CD4-positive, alpha-beta T cell treated with Interferon gamma for 1 hour (primary cell): Measurements from ENCODE around the gene GPHA2.
A peak's percentile ranks its signal among the peaks of the same experiment; 100 is the strongest.
"Not testable (repeated sequence)": the region's sequence is repeated elsewhere in the genome, so short reads cannot be mapped to it uniquely, and the experiment has no call there.

Experiments used
- DNase-seq: peaks from one replicate; pipeline ENCODE4 v3.0.0-alpha.2; 2020

GPHA2 gene, protein sequence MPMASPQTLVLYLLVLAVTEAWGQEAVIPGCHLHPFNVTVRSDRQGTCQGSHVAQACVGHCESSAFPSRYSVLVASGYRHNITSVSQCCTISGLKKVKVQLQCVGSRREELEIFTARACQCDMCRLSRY

DNA sequence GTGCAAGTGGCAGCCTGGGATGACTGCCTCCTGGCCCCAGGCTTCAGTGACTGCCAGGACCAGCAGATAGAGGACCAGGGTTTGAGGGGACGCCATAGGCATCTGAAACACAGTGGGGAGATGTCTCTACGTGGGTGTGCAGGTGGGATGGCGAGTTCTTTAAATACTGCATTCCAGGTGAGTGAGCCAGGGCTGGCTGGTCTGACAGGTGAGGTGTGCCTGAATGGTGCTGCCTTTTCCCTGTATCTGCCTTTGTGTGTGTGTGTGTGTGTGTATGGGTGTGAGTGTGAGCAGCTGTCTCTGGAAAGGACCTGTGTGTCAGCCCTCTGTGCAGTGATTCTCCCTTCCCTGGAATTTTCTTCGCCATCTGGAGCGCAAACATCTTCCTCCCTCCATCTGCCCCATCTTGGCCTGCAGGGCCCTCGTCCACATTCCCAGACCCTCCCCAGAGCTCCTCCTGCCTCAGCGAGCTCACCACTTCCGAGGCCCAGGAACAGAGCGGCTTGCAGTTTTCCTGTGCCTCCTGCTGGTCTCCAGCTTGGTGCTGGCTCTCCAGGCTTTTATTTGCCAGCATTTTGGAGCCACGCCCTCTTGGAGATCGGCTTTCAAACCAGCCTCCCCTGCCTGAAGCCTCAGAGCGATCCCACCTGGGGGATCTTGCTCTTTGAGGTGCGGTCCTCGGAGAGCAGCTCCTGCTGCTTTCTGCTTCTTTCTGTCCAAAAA is at the start of gene GPHA2:
TSS of gene GPHA2 (minus strand) at position 535 of the 723 bp plus-strand sequence. CDS start at position 102, 433 bp downstream.
- no peak for DNase-seq

DNA sequence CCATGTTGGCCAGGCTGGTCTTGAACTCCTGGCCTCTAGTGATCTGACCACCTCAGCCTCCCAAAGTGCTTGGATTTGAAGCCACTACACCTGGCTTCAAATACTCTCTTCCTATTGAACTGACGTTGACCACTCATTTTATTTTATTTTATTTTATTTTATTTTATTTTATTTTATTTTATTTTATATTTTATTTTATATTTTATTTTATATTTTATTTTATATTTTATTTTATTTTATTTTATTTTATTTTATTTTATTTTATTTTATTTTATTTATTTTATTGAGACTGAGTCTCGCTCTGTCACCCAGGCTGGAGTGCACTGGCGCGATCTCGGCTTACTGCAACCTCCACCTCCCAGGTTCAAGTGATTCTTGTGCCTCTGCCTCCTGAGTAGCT is 47.6 kb upstream of the GPHA2 start:
- not testable (repeated sequence) for DNase-seq

DNA sequence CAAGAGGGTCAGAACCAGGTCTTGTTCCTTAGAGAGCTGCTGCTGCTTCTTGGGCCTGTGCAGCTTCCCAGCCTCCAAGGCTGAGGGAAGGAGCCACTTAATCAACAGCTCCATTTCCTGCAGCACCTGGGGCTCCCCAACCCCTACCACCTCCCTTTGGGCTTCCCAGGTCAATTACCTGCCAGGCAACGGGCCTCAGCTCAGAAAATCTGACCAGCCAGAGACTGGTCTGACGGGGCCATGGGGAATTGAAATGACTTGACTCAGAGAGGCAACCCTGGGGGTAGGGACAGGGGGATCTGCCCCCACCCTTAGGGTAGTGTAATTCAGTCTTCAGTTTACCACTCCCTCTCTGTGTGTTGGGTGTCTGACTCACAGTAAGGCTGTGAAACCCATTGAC is 41.0 kb upstream of the GPHA2 start:
- DNase-seq = no peak

DNA sequence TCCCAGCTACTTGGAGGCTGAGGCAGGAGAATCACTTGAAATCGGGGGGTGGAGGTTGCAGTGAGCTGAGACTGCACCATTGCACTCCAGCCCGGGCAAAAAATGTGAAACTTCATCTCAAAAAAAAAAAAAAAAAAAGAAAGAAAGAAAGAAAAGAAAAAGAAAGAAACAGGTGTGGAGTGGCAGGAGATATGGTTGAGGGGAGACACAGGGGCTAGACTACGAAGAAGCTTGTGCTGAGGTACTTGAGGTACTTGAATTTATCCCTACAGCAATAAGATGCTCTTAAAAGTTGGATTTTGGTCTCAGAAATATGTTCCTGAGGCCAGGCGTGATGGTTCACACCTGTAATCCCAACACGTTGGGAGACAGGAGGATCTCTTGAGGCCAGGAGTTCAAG is 38.4 kb upstream of the GPHA2 start:
- no peak for DNase-seq

DNA sequence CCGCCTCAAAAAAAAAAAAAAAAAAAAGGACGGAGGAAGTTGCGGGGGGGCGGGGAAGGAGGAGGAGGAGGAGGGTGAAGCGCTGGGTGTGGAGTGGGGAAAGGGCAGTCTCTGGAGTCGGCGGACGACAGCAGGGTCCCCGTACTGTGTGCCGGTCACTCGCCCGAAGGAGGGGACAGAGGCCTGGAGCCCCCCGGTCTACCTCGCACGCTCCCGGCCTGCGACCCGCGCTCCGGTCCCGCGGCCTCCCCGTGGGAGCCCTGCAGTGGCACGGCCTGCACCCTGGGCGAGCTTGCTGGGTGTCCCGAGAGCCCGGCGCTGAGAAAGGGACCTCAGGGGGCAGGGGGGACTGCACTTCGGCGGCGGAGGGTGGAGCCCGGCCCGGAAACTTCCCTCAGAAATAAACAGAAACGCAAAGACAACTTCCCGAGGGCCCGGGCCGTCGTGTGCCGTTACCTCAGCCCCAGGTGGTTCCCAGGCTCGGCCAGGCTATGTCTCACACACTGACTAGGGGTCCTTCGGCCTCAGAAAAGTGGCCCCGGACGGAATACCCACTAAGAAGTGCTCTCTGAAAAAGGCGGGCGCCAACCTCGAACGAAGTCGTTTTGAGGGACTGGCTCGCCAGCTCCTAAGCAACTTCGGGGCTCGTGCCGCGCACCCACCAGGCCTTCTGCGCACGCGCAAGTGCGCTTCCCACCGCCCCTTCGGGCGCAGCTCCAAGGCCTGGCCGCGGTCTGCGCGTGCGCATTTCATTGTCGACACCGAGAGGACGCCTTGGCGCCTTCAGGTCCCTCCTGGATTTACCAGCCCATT is 35.9 kb upstream of the GPHA2 start, which contains the start of gene MAJIN:
TSS of gene MAJIN (minus strand) at position 688 of the 813 bp plus-strand sequence. CDS start 12,703 bp downstream, outside the sequence.
- peak; percentile 90 for DNase-seq

DNA sequence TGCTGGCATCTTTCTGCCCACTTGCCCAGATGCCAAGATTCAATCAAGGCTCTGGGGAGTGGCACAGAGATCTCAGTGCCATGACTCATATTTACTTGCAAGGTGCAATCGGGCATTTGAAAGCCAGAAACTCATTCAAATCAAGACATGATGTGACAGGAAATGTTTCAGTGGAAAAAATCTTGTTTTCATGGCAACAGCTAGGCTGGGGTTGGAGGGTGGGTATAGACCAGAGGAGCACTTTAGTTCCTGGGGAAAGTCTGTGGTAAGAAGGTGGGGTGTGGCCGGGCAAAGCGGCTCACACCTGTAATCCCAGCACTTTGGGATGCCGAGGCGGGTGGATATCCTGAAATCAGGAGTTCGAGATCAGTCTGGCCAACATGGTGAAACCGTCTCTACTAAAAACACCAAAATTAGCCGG is 35.0 kb upstream of the GPHA2 start:
- DNase-seq = no peak

DNA sequence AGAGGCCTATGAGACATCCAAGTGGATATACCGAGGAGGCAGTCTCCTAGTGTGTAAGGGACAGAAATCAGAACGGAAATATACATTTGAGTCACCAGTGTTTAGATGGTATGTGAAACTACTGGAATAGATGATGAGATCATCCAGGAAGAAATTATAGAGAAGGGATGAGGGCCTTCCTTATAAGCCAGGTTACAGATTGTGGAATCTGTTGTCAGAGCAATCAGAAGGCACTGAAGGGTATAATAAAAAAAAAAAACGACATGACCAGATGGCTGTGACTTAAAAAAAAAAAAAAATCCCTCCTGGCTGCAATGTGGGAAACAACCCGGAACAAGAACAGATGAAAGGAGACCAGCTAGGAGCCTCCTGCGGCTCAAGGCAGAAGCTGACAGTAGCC is 33.5 kb upstream of the GPHA2 start:
- no peak for DNase-seq

DNA sequence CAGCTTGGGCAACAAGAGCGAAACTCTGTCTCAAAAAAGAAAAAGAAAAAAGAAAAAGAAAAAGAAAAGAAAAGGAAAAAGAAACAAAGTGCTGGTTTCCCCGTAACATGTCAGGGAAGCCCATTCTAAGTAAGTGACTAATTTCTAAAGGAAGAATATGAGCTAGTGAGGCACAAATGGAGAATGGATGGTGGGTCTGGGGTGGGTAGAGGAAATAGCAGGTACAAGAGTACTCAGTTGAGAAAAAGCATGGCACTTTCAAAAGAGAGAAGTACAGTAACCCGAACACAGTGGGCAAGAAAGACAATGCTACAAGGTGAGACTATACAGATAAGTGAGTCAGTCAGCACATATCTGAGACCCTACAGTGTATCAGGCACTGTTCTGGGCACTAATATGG is 31.7 kb upstream of the GPHA2 start:
- no peak for DNase-seq

DNA sequence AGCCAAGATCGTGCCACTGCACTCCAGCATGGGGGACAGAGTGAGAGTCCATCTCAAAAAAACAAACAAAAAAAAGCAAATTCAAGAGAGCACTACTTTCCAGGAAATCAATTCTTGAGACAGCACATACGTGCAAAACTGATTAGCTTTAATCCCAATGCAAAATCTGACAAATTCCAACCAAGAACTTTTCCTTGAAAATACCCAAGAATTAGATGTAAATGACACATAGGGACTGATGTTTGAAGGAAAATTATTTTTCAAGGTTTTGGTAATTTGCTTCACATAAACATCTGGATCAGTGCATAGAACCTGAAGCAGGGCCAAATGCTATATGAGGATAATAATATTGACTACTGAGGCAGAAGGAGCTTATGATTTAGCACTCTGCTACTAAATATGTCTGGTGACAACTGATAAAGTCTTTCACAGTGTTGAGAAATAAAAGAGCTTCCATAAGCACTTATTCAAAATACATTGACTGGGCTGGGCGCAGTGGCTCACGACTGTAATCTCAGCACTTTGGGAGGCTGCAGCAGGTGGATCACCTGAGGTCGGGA is 27.5 kb upstream of the GPHA2 start:
- DNase-seq = no peak

DNA sequence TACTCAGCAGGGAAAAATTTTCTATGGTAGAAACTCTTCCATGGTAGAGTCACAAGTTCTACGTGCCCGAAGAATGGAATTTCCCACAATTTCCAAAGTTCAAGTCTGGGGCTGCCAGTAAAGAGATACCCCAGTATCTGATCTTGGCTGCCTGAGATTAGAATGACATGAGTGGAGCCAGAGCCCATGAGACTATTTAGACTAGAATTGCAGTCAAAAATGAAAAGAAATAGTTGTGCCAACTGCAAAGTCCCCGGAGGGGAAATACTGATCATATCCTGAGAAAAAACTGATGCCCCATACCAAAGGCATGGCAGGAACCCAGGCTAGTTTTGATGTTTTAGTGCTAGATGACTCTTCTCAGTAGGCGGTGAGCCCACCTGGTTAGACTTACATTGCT is 25.0 kb upstream of the GPHA2 start:
- no peak for DNase-seq

DNA sequence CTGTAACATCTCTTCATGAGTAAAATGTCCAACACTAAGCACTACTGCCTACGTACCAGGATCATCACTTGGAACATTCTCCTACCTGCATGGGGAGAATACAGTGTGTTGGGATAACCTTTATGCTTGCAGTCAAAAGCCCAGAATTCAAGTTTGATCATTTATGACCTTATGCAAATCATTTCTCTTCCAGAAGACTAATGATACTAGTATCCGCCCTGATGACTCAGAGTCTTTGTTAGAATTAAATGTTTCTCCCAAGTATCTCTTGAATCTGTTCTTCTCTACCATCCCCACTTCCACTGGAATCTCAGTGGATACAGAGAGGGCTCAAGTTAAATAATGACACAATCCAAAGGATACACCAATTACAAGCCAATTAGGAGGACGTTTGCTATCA is 23.8 kb upstream of the GPHA2 start:
- no peak for DNase-seq

DNA sequence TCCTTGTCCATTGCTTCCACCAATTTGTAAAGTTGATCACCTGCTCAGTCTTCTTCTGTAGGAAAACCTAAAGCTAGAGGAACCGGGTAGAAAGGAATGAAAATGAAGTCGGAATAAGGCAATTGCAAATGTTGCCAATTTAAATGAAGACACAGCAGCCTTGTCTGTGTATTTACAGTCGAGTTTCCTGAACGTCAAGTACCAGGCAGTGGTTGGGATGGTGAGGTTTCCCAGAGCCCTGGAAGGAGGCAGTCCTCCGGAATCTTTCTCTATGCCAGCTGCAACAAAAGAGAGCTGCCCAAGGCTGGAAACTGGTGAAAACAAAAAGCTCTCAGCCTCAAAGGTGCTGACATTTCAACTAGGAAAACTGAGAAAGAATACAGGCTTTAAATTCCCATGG is 18.5 kb upstream of the GPHA2 start:
- no peak for DNase-seq

DNA sequence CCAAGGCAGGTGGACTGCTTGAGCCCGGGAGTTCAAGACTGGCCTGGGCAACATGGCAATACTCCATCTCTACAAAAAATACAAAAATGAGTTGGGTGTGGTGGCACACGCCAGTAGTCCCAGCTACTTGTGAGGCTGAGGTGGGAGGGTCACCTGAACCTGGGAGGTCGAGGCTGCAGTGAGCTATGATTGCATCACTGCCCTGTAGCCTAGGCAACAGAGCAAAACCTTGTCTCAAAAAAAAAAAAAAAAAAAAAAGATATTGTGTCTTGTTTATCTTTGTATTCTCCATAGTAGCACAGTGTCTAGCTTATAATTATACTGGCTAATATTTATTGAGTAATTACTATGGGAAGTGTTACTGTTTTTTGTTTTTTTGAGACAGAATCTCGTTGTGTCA is 15.8 kb upstream of the GPHA2 start:
- DNase-seq = no peak

DNA sequence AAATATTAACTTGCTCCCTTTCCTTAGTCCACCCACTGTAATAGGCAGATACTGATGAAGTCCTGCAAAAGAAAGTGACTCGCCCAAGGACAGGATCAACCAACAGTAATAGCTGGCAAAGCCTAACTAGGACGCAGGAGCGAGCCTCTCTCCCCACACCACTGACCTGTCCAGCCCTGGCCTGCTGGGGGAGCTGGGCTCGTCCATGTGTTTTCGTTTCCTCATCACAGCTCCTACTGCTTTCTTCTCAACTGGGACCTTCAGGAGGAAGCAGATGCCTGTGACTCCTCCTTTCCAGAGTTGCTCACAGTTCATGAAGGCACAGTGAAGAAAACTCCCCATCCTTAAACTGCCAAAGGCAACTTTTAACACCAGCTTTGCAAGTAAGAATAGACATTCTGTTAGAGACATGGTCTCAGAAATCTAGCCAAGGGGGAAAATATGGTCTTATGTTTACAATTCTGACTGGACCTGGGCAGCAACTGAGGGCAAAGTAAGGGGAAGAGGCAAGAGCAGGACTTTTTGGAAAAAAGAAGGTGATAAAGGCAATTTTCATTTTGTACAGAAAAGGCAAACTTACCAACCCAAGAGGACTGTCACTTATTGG is 11.6 kb upstream of the GPHA2 start:
- DNase-seq = no peak

DNA sequence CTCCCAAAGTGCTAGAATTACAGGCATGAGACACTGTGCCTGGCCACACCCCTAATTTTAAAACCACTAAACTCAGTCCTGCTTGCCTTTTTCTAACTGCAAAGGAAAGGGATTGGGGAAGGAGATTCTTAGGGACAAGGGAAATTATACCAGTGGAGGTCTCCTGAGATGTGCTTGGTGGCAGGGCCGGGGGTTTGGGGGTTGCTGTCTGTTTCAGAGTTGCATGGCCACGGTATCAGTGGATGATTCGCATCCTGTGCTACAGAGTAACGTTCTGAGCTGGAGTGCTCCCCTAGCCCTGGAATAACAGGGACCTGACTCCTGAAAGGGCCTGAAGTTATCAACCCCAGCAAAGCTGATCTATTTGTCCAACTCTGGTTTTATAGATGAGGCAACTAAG is 846 bp upstream of the GPHA2 start:
- no peak for DNase-seq

DNA sequence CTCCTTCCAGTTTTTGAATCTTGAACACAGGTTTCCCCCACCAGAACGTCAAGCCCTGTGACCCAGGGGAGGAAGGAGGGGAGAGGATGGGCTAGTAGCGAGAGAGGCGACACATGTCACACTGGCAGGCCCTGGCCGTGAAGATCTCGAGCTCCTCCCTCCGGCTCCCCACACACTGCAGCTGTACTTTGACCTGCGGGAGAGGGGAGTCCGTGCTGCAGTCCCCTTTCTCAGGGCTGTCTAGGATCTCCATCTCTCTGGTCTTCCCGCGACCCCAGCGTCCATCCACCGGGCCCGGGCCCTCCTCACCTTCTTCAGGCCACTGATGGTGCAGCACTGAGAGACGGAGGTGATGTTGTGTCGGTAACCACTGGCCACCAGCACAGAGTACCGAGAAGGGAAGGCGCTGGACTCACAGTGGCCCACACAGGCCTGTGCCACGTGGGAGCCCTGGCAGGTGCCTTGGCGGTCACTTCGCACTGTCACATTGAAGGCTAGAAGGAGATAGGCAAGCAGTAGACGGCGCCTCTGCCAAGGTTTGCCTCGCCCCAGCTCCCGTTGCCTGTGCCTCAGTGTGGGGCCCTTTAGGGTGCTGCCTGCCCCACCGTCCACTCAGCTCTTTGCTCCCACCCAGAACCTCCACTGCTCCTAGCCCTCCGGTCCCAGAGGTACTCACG is 873 bp downstream of the GPHA2 start:
- DNase-seq = no peak

DNA sequence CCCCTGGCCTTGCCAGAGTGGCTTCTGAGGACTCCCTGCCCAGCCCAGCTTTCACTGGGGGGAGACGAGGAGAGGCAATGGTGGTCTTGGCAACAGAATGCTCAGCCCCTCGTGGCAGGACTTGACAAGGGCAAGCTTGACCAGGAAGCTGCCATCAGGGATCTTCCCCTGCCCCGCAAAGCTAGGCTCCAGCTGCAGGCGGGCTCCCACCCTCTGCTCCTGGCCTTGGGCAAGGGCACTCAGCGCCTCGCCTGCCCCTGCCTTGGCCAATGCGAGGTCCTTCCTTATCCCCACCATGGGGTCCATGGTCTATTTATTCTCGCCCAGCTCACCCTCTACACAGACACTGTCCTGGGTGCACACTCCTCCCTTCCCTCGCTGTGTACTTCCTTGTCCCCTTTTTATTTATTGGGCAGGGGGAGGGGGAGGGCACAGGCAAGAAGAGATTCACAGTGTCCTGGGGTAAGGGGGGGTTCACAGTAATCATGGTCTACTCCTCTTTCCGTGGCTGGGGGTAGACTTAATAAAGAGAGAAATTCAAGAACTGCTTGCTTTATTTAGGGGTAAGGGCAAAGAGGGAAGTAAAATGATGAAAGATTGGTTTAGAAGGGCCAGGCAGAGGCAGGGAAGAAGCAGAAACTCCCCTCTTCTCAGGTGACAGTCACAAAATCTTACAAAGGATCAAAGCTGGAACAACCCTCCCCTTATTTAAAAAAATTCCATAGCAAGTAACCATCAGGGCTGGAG is 1.6 kb downstream of the GPHA2 start:
- DNase-seq = no peak

DNA sequence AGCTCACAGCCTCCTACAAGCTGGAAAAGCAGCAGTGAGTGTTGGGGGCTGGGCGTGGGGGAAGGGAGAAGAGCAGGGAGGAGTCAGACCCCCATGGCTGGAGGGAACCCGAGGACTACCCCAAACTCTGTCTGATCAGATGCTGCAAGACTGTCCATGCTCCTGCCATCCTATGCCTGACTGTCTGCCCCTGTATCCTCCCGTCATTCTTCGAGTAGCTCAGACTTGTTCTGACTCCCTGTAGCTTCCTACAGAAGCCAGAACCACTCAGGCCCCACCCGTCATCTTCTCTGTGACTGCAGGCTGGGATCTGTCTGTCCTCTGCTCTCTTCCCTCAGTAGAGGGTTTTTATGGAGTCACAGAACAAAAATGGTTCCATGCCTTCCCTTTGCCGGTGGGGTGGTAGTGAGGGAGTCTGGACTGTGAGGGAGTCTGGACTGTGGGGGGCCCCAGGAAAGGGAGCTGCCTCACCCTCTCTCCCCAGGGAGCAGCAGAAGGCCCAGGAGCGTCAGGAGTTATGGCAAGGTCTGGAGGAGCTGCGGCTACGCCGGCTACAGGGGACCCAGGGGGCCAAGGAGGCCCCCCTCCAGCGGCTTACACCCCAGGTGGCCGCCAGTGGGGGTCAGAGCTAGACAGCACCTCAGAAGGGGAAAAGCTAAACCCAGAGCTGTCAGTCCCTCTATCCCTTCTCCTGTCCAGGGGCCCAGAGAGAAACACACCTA is 2.3 kb downstream of the GPHA2 start:
- no peak for DNase-seq

DNA sequence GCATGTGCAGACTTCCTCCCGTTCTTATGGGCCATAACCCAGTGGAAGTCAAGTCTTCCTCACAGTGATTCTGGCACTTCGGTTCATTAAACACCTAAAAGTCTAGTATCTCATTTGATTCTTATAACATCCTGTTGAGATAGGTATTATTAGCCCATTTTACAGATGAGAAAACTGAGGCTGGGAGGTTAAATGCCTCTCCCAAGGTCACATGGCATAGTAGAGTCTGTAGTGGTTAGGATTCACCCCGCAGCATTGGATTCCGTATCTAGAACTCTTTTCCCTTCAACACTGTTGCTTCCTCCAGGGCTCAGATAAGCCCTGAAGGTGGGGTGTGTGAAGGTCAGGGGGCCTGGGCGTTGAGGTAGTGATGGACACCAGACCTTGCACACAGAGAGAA is 3.4 kb downstream of the GPHA2 start:
- no peak for DNase-seq

DNA sequence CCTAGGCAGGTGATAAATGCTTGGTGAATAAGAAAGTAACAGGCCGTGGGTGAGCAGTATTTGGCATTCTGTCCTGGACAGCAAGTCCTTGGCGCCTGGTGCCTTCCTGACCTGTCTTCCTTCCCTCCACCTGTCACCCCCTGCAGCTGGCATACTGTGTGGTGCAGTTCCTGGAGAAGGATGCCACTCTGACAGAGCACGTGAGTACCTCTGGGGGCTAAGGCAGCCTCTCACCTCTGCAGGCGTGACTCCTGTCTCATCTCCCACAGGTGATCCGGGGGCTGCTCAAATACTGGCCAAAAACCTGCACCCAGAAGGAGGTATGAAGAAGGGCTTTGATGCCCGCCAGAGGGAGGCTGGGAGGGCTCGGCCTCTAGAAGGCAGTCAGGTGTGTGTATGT is 4.4 kb downstream of the GPHA2 start:
- no peak for DNase-seq

DNA sequence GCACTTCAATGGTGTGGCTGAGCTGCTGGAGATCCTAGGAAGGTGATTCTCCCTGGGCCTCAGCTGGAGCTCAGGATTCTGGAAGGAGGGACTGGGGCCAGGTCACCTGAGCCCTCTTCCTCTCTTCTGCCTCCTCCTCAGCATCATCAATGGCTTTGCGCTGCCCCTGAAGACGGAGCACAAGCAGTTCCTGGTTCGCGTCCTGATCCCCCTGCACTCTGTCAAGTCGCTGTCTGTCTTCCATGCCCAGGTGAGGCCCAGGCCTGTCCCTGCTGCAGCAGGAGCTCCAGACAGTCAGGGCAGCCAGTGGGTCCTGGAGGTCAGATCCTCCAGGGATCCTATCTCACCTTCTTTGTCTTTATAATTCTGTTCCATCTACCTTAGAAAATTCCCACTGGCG is 5.4 kb downstream of the GPHA2 start:
- no peak for DNase-seq
